ENCODE results near the gene PCLO. TPM values are rescaled to one million over a fixed set of nuclear protein-coding genes. Genes with fewer than 3 reads are reported as not detected.

PCLO gene
- total and polyA plus RNA-seq, 2 of the 8 experiments (the other 6 are each of a cell fraction or from before 2014, with no cell fraction given), result 1.5 to 3.2 TPM

DNA sequence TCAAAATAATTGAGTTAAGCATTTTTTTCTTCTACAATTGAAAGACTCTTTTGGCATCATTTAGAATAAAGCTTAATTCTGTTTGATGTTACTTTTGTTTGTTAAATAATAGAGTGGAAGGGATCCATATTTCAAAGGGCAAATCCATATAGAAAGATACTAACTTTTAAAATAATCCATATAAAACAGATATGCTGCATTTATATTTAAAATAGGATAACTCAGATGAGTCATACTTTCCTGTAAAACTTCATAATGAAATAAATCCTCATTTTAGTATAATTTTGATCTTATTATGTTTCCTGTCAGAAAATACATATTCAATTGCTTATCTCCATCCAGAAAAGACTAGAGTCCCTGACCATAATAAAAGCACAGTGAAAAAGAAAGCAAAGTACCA is 323.6 kb downstream of the PCLO start:
- FAIRE-seq, result no peak
- no peak overlapping the region for H3K23ac ChIP-seq (ENCODE audit: insufficient read length)
- no peaks in the 10 kb centered on the region; a peak in 1 of 8 replicates for H3K36me3 ChIP-seq (ENCODE audit: control insufficient read depth in 2 of 4, insufficient read depth in 4 of 4, low read length in 3 of 4)
- POLR2A ChIA-PET (ENCODE audit: partially characterized antibody), result no interaction called here
- H2BK5ac ChIP-seq (ENCODE audit: low read depth, low read length), result no peak overlapping the region
- no peaks in the 10 kb centered on the region for H3K27me3 ChIP-seq (replicated peaks in 1 of 4; ENCODE audit: control insufficient read depth in 3 of 4, extremely low read depth in 1 of 4, insufficient read depth in 3 of 4, low read length in 3 of 4)
- no peak overlapping the region for H2AFZ ChIP-seq (ENCODE audit: low read length)
- no peak overlapping the region for H2BK20ac ChIP-seq (ENCODE audit: low read length)
- H2AK5ac ChIP-seq (ENCODE audit: low read depth, low read length), result no peak overlapping the region
- no peaks in the 10 kb centered on the region for H4K20me1 ChIP-seq (replicated peaks in 1 of 2; ENCODE audit: control insufficient read depth in 1 of 2, insufficient read depth in 2 of 2, low read length in 2 of 2)
- H3K9me3 ChIP-seq (ENCODE audit: insufficient read depth in 2 of 2, low read depth in 1 of 2, low read length in 1 of 2), result no peaks in the 10 kb centered on the region
- H3K9ac ChIP-seq (replicated peaks in 1 of 4; ENCODE audit: extremely low read depth in 1 of 4, low read depth in 3 of 4, low read length in 3 of 4), result no peak overlapping the region
- TF ChIP-seq CHD1 (IDR thresholded peaks at IDR 0.05; ENCODE audit: low read depth, low read length), result no peak
- TF ChIP-seq YY1 (IDR thresholded peaks at IDR 0.05; ENCODE audit: low read depth, low read length), result no peak
- no peak for TF ChIP-seq EZH2 (IDR thresholded peaks at IDR 0.05; ENCODE audit: low read depth, low read length, severe bottlenecking)
- TF ChIP-seq RXRA (IDR thresholded peaks at IDR 0.05; ENCODE audit: insufficient read depth, low read depth, low read length), result no peak
- TF ChIP-seq BACH1 (IDR thresholded peaks at IDR 0.05; ENCODE audit: low read length), result no peak
- no peak for TF ChIP-seq SIRT6 (IDR thresholded peaks at IDR 0.05; ENCODE audit: low read length)
- no peak for TF ChIP-seq TAF1 (IDR thresholded peaks at IDR 0.05; ENCODE audit: low read depth, low read length)
- TF ChIP-seq RBBP5 (IDR thresholded peaks at IDR 0.05; ENCODE audit: borderline replicate concordance, low read depth, low read length), result no peak
- TF ChIP-seq, protein P1, sequence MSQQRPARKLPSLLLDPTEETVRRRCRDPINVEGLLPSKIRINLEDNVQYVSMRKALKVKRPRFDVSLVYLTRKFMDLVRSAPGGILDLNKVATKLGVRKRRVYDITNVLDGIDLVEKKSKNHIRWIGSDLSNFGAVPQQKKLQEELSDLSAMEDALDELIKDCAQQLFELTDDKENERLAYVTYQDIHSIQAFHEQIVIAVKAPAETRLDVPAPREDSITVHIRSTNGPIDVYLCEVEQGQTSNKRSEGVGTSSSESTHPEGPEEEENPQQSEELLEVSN (IDR thresholded peaks at IDR 0.05), result no peak
- no peak for TF ChIP-seq FOSL1 (IDR thresholded peaks at IDR 0.05; ENCODE audit: insufficient read depth, low read depth, low read length)
- no peak for TF ChIP-seq RFX5 (IDR thresholded peaks at IDR 0.05; ENCODE audit: borderline replicate concordance, low read depth, low read length)
- no peak for TF ChIP-seq KDM1A (IDR thresholded peaks at IDR 0.05; ENCODE audit: borderline replicate concordance, low read length)
- TF ChIP-seq SP2 (IDR thresholded peaks at IDR 0.05; ENCODE audit: low read length), result no peak
- TF ChIP-seq NANOG (IDR thresholded peaks at IDR 0.05; ENCODE audit: insufficient read depth, low read depth, low read length, poor library complexity, severe bottlenecking), result no peak
- TF ChIP-seq TEAD4 (IDR thresholded peaks at IDR 0.05; ENCODE audit: low read depth, low read length), result no peak
- no peak overlapping the region for H4K8ac ChIP-seq (ENCODE audit: extremely low read depth, insufficient read depth, low read length)
- peaks cover 0 to 3% (median 2%) of the 10 kb centered on the region in 4 experiments; a peak in 3 of 7 replicates for H3K4me1 ChIP-seq (replicated peaks in 1 of 4; ENCODE audit: control insufficient read depth in 3 of 4, insufficient read depth in 4 of 4, low read length in 3 of 4)
- H3K27ac ChIP-seq (ENCODE audit: low read depth, low read length), result no peak overlapping the region
- DNase-seq (ENCODE audit: low read depth in 1 of 2, low spot score in 2 of 2), result no peak
- CTCF ChIA-PET (ENCODE audit: partially characterized antibody), result interaction anchor here (0.6 kb wide), 1 partner anchor 111 kb away, joined by 4 read pairs; no protein-coding TSS in a partner anchor
- peak overlapping the region in 1 of 2 experiments; percentile 31; a peak in 1 of 4 replicates for H3K4me2 ChIP-seq (ENCODE audit: insufficient read depth in 1 of 2, low read depth in 2 of 2, low read length in 2 of 2)
- H2BK120ac ChIP-seq (replicated peaks; ENCODE audit: low read depth, low read length), result no peak overlapping the region
- no peaks in the 10 kb centered on the region for H3K79me2 ChIP-seq (ENCODE audit: control insufficient read depth in 1 of 2, insufficient read depth in 2 of 2, low read length in 2 of 2)
- no peaks in the 10 kb centered on the region for H3K79me1 ChIP-seq (ENCODE audit: low read depth, low read length)
- no peak overlapping the region for H2BK15ac ChIP-seq (ENCODE audit: low read length)
- no peak overlapping the region for H3K4ac ChIP-seq (replicated peaks; ENCODE audit: insufficient read length, low read depth, low read length)
- no peaks in the 10 kb centered on the region for H3K23me2 ChIP-seq (ENCODE audit: low read depth, low read length)
- 0 out of 8 replicates have a peak overlapping the region, but pooled peaks of 1 of the 4 experiments have one; percentile 14 for H3K4me3 ChIP-seq (ENCODE audit: extremely low read depth in 1 of 4, insufficient read depth in 2 of 4, low read depth in 3 of 4, low read length in 4 of 4)
- H3K18ac ChIP-seq (ENCODE audit: extremely low read depth, low read length), result no peak overlapping the region
- no peak overlapping the region for H2BK12ac ChIP-seq (ENCODE audit: low read depth, low read length)
- H4K5ac ChIP-seq (ENCODE audit: insufficient read length, low read depth, low read length), result no peak overlapping the region
- H3K14ac ChIP-seq (ENCODE audit: insufficient read length), result no peak overlapping the region
- no peak overlapping the region for H3K56ac ChIP-seq (replicated peaks; ENCODE audit: insufficient read length, low read depth, low read length)
- no peak overlapping the region for H4K91ac ChIP-seq (replicated peaks; ENCODE audit: insufficient read length, low read length)
